OCI-LY7 (cell line): ENCODE data around the gene ANKRD27. TPM values are rescaled to one million over a fixed set of nuclear protein-coding genes. Genes with fewer than 3 reads are reported as not detected.

ENCODE experiments used
- BruUV-seq: library from RNA; stranded (reverse); fragments of 400-500 nt; replicated peaks from 2 replicates; lab custom pipeline; 2021; lab: Mats Ljungman, UMichigan
- CTCF ChIA-PET: fragments of 300-600 bp; sonication (Branson Sonifier 250); formaldehyde crosslinking; loops from one replicate; lab custom pipeline; 2022; ENCODE audit warnings: antibody characterized with exemption; ENCODE audit not compliant: unreplicated experiment; lab: Charles Lee
- POLR2A ChIA-PET: fragments of 300-600 bp; sonication (Branson Sonifier 250); formaldehyde crosslinking; loops from one replicate; lab custom pipeline; 2022; ENCODE audit warnings: antibody characterized with exemption; lab: Charles Lee
- DNase-seq: peaks from one replicate; pipeline ENCODE4 v3.0.0-alpha.2; 2015; ENCODE audit warnings: low spot score
- H2AFZ ChIP-seq: fragments of 200-600 bp; sonication (generic), shearing (Covaris generic); 2 replicates; pipeline ENCODE4 v1.6.1; 2014; ENCODE audit warnings: mild to moderate bottlenecking, antibody characterized with exemption, low read length, moderate library complexity
- H3K27ac ChIP-seq: fragments of 200-600 bp; sonication (generic); 2 replicates; pipeline ENCODE4 v1.5.1; 2014; ENCODE audit warnings: mixed run types, low read depth, mild to moderate bottlenecking, moderate library complexity, low read length, inconsistent platforms; ENCODE audit not compliant: poor library complexity, severe bottlenecking
- H3K36me3 ChIP-seq: fragments of 200-600 bp; sonication (generic); 2 replicates; pipeline ENCODE4 v1.6.1; 2014; ENCODE audit warnings: mild to moderate bottlenecking, antibody characterized with exemption, low read length, moderate library complexity, mixed read lengths; ENCODE audit not compliant: insufficient read depth
- H3K4me1 ChIP-seq: fragments of 200-600 bp; sonication (generic); 2 replicates; pipeline ENCODE4 v1.5.1; 2014; ENCODE audit warnings: mild to moderate bottlenecking, low read length; ENCODE audit not compliant: insufficient read depth, poor library complexity, severe bottlenecking
- H3K4me2 ChIP-seq: fragments of 200-600 bp; sonication (generic); 2 replicates; pipeline ENCODE4 v1.6.1; 2014; ENCODE audit warnings: mild to moderate bottlenecking, low read length
- H3K4me3 ChIP-seq: fragments of 200-600 bp; sonication (generic); 2 replicates; pipeline ENCODE4 v1.5.1; 2014; ENCODE audit warnings: mild to moderate bottlenecking, low read depth, low read length; ENCODE audit not compliant: poor library complexity, severe bottlenecking
- H3K79me2 ChIP-seq: fragments of 200-600 bp; sonication (generic); 2 replicates; pipeline ENCODE4 v1.6.1; 2016; ENCODE audit warnings: low read depth, mild to moderate bottlenecking, low read length, moderate library complexity, mixed read lengths; ENCODE audit not compliant: insufficient read depth
- H3K9me2 ChIP-seq: fragments of 200-600 bp; sonication (generic); 2 replicates; pipeline ENCODE4 v1.6.1; 2016; ENCODE audit warnings: mild to moderate bottlenecking, low read length, mixed read lengths; ENCODE audit not compliant: insufficient read depth
- H3K9me3 ChIP-seq: fragments of 200-600 bp; sonication (generic); 2 replicates; pipeline ENCODE4 v1.6.1; 2014; ENCODE audit warnings: mild to moderate bottlenecking, mixed run types, low read length, mixed read lengths
- H4K20me1 ChIP-seq: fragments of 200-600 bp; sonication (generic); 2 replicates; pipeline ENCODE4 v1.6.1; 2014; ENCODE audit warnings: mild to moderate bottlenecking, antibody characterized with exemption, low read length, moderate library complexity, mixed read lengths; ENCODE audit not compliant: insufficient read depth
- CTCF ChIP-seq: fragments of 200-600 bp; sonication (generic); conservative IDR thresholded peaks from 2 replicates; pipeline ENCODE4 v1.5.1; 2014; ENCODE audit warnings: mild to moderate bottlenecking, antibody characterized with exemption, low read length, moderate library complexity, mixed read lengths
- EZH2phosphoT487 ChIP-seq: fragments of 200-600 bp; sonication (generic); IDR thresholded peaks from 2 replicates; pipeline ENCODE4 v1.6.1; 2018; ENCODE audit warnings: low read depth, borderline replicate concordance, mild to moderate bottlenecking, mixed run types, antibody characterized with exemption, low read length, moderate library complexity, mixed read lengths
- intact Hi-C: fragments of 100-400 bp; cut with micrococcal nuclease; formaldehyde crosslinking; loops from one replicate; pipeline ENCODE4 v1.10.0; 2022; ENCODE audit not compliant: unreplicated experiment
- total RNA-seq, 2 experiments: library from RNA; depleted of rRNA in 1 of 2; stranded (reverse); fragments of >200 nt in 1 of 2; shearing (Covaris generic) in 1 of 2; gene quantifications; 2 replicates each; pipeline ENCODE4 v1.2.3, GENCODE V29; 2014 to 2022

The ANKRD27 gene
- total RNA-seq, 2 experiments from 2014 or later, result 43.0 to 58.5 TPM

GRCh38 chr19:32611161-32611560 is 63.8 kb downstream of the ANKRD27 start:
- peaks cover 67% of the 10 kb centered on the region for H3K36me3 ChIP-seq
- no peaks in the 10 kb centered on the region for H3K4me1 ChIP-seq
- H3K79me2 ChIP-seq, result no peaks in the 10 kb centered on the region
- ChIA-PET POLR2A (no interaction called here), CTCF (no interaction called here)
- intact Hi-C loops, result no loop called here
- no peak for TF ChIP-seq CTCF
- TF ChIP-seq EZH2phosphoT487, result no peak
- H3K9me2 ChIP-seq, result no peaks in the 10 kb centered on the region
- H4K20me1 ChIP-seq, result no peaks in the 10 kb centered on the region
- no TSS peak for BruUV-seq
- H3K27ac ChIP-seq, result no peak overlapping the region
- no peak overlapping the region for H3K4me3 ChIP-seq
- DNase-seq, result no peak
- no peak overlapping the region for H3K4me2 ChIP-seq
- no peak overlapping the region for H2AFZ ChIP-seq
- no peaks in the 10 kb centered on the region for H3K9me3 ChIP-seq

GRCh38 chr19:32607479-32607878 is 67.5 kb downstream of the ANKRD27 start:
- Histone ChIP-seq H4K20me1 (no peaks in the 10 kb centered on the region), H3K4me2 (no peak overlapping the region), H3K4me3 (no peak overlapping the region), H3K9me3 (no peaks in the 10 kb centered on the region), H3K36me3 (peaks cover 59% of the 10 kb centered on the region), H3K79me2 (no peaks in the 10 kb centered on the region), H3K9me2 (no peaks in the 10 kb centered on the region), H3K27ac (no peak overlapping the region), H2AFZ (no peak overlapping the region), H3K4me1 (no peaks in the 10 kb centered on the region)
- ChIA-PET CTCF (no interaction called here), POLR2A (no interaction called here)
- TF ChIP-seq EZH2phosphoT487 (no peak), CTCF (no peak)
- BruUV-seq, result no TSS peak
- intact Hi-C loops, result no loop called here
- DNase-seq, result no peak

GRCh38 chr19:32606289-32606688 is 68.7 kb downstream of the ANKRD27 start:
- BruUV-seq, result no TSS peak
- H3K4me3 ChIP-seq, result no peak overlapping the region
- H3K79me2 ChIP-seq, result no peaks in the 10 kb centered on the region
- no peaks in the 10 kb centered on the region for H3K9me2 ChIP-seq
- CTCF ChIA-PET, result no interaction called here
- peaks cover 62% of the 10 kb centered on the region for H3K36me3 ChIP-seq
- POLR2A ChIA-PET, result no interaction called here
- intact Hi-C loops, result no loop called here
- H3K9me3 ChIP-seq, result no peaks in the 10 kb centered on the region
- H3K27ac ChIP-seq, result no peak overlapping the region
- H2AFZ ChIP-seq, result no peak overlapping the region
- TF ChIP-seq CTCF (no peak), EZH2phosphoT487 (no peak)
- H3K4me1 ChIP-seq, result no peaks in the 10 kb centered on the region
- no peak overlapping the region for H3K4me2 ChIP-seq
- no peaks in the 10 kb centered on the region for H4K20me1 ChIP-seq
- no peak for DNase-seq
